HG03066 (cell line): Measurements from ENCODE around the gene JMJD4.
"Not testable (repeated sequence)": the region's sequence is repeated elsewhere in the genome, so short reads cannot be mapped to it uniquely, and the experiment has no call there.

Source experiments
- ATAC-seq: cut with Tn5 transposase; IDR thresholded peaks from one replicate; pipeline ENCODE4 v1.9.1; 2021; ENCODE audit warnings: low read depth; ENCODE audit not compliant: unreplicated experiment

The JMJD4 gene

DNA sequence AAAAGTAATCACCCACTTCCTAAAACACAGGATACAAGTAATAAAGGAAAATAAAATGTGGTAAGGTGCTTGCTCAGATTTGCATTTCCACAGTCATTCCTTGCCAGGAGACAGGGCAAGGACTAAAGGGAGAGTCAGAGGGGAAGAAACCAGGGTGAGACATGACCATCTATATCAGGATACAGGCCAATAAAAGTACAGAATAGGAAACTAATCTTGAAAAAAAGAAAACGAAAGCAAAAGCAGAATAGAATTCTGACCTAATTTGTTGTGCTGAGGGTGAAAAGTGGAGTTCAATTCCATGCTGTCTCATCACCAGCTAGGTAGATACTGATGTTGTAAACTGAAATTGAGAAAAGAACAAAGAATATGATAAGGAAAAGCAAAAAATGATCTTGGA, 27.3 kb downstream of the JMJD4 start:
- no peak for ATAC-seq

DNA sequence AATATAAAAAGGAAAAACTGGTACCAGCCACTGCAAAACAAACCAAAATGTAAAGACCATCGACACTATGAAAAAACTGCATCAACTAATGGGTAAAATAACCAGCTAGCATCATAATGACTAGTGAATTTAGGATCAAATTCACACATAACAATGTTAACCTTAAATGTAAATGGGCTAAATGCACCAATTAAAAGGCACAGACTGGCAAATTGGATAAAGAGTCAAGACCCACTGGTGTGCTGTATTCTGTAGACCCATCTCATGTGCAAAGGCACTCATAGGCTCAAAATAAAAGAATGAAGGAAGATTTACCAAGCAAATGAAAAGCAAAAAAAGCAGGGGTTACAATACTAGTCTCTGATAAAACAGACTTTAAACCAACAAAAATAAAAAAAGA, 33.5 kb downstream of the JMJD4 start:
- ATAC-seq = not testable (repeated sequence)

DNA sequence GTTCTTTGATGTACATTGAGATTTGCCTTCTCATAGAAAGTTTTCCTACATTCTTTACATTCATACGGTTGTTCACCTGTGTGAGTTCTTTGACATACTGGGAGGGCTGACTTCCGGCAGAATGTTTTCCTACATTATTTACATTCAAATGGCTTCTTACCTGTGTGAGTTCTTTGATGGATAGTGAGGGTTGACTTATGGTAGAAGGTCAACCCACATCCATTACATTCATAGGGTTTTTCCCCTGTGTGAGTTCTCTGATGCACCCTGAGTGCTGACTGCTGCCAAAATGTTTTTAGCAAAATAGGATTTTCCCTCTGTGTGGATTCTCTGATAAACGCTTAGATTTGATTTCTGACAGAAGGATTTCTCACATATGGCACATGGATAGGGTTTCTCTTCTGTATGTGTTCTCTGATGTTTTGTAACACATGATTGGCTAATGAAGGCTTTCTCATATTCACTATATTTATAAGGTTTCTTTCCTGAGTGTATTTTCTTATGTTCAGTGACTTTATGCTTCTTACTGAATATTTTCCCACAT, 37.7 kb downstream of the JMJD4 start:
- no peak for ATAC-seq

DNA sequence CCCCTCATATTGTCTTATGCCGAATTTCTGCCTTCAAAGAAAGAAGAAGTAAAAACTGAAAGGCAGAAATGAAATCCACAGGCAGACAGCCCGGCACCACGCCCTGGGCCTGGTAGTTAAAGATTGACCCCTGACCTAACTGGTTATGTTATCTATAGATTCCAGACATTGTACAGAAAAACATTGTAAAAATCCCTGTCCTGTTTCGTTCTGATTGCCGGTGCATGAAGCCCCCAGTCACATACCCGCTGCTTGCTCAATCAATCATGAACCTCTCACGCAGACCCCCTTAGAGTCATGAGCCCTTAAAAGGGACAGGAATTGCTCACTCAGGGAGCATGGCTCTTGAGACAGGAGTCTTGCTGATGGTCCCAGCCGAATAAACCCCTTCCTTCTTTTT, 49.3 kb downstream of the JMJD4 start:
- no peak for ATAC-seq
